Neural cell (in vitro differentiated cells): Measurements from ENCODE around the gene IDUA. TPM values are rescaled to one million over a fixed set of nuclear protein-coding genes. Genes with fewer than 3 reads are reported as not detected.

Experiments
- H2AFZ ChIP-seq: fragments of 200-600, 300-800 bp; sonication (generic), shearing (Covaris generic); 2 replicates; pipeline ENCODE4 v1.6.0; 2014; ENCODE audit warnings: low read depth, mild to moderate bottlenecking, antibody characterized with exemption, low read length, moderate library complexity
- H3F3A ChIP-seq: fragments of 200-600 bp; shearing (Covaris generic); 2 replicates; pipeline ENCODE4 v1.6.1; 2016; ENCODE audit warnings: mild to moderate bottlenecking, moderate library complexity, mixed read lengths, antibody characterized with exemption, low read length; ENCODE audit not compliant: insufficient read depth, poor library complexity, severe bottlenecking
- H3K27ac ChIP-seq: fragments of 200-600, 300-800 bp; sonication (generic), shearing (Covaris generic); 2 replicates; pipeline ENCODE4 v1.5.1; 2014; ENCODE audit warnings: mild to moderate bottlenecking, low read length, moderate library complexity
- H3K27me3 ChIP-seq: fragments of 300-800, 200-600 bp; sonication (generic), shearing (Covaris generic); 2 replicates; pipeline ENCODE4 v1.6.0; 2014; ENCODE audit warnings: mild to moderate bottlenecking, low read depth, low read length, moderate library complexity; ENCODE audit not compliant: insufficient read depth
- H3K36me3 ChIP-seq: fragments of 300-800, 200-600 bp; sonication (generic), shearing (Covaris generic); 2 replicates; pipeline ENCODE4 v1.5.1; 2014; ENCODE audit warnings: mild to moderate bottlenecking, antibody characterized with exemption, low read length, moderate library complexity; ENCODE audit not compliant: insufficient read depth
- H3K4me2 ChIP-seq: fragments of 300-800, 200-600 bp; sonication (generic), shearing (Covaris generic); 2 replicates; pipeline ENCODE4 v1.6.0; 2014; ENCODE audit warnings: mild to moderate bottlenecking, low read length
- H3K4me3 ChIP-seq: fragments of 300-800, 200-600 bp; sonication (generic), shearing (Covaris generic); 2 replicates; pipeline ENCODE4 v1.5.1; 2014; ENCODE audit warnings: mild to moderate bottlenecking, low read length, moderate library complexity
- H3K79me2 ChIP-seq: fragments of 200-600 bp; shearing (Covaris generic); replicated peaks from 2 replicates; pipeline ENCODE4 v1.6.0; 2014; ENCODE audit warnings: mild to moderate bottlenecking, low read length, moderate library complexity; ENCODE audit not compliant: insufficient read depth
- H3K9ac ChIP-seq: fragments of 300-800, 200-600 bp; sonication (generic), shearing (Covaris generic); 2 replicates; pipeline ENCODE4 v1.6.1; 2016; ENCODE audit warnings: mild to moderate bottlenecking, low read length, mixed read lengths
- H3K9me2 ChIP-seq: fragments of 200-600 bp; shearing (Covaris generic); 2 replicates; pipeline ENCODE4 v1.6.1; 2016; ENCODE audit warnings: mild to moderate bottlenecking, low read length, mixed read lengths; ENCODE audit not compliant: insufficient read depth
- H3K9me3 ChIP-seq: fragments of 200-600, 300-800 bp; sonication (generic), shearing (Covaris generic); 2 replicates; pipeline ENCODE4 v1.6.1; 2016; ENCODE audit warnings: mild to moderate bottlenecking, mixed run types, low read length, moderate library complexity, mixed read lengths
- H4K20me1 ChIP-seq: fragments of 200-600 bp; shearing (Covaris generic); 2 replicates; pipeline ENCODE4 v1.6.1; 2016; ENCODE audit warnings: mild to moderate bottlenecking, mixed run types; ENCODE audit not compliant: insufficient read depth
- EP300 ChIP-seq: fragments of 450-650 bp; conservative IDR thresholded peaks from 2 replicates; pipeline ENCODE4 v1.6.1; 2014; ENCODE audit warnings: antibody characterized with exemption, mild to moderate bottlenecking, moderate library complexity; ENCODE audit not compliant: poor library complexity, severe bottlenecking
- EZH2 ChIP-seq: fragments of 200-600, 300-800 bp; shearing (Covaris generic), sonication (generic); IDR thresholded peaks from 2 replicates; pipeline ENCODE4 v1.6.1; 2014; ENCODE audit warnings: antibody characterized with exemption, low read length, borderline replicate concordance, mild to moderate bottlenecking; ENCODE audit not compliant: insufficient read depth, poor library complexity, severe bottlenecking
- MXI1 ChIP-seq: fragments of 450-650 bp; conservative IDR thresholded peaks from 2 replicates; pipeline ENCODE4 v1.6.1; 2014; ENCODE audit warnings: antibody characterized with exemption, mild to moderate bottlenecking; ENCODE audit not compliant: poor library complexity, severe bottlenecking
- POLR2AphosphoS5 ChIP-seq: IDR thresholded peaks from 2 replicates; pipeline ENCODE4 v1.6.1; 2012
- RAD21 ChIP-seq: fragments of 450-650 bp; conservative IDR thresholded peaks from 2 replicates; pipeline ENCODE4 v1.6.1; 2014; ENCODE audit warnings: antibody characterized with exemption, mild to moderate bottlenecking, moderate library complexity
- SMC3 ChIP-seq: fragments of 450-650 bp; conservative IDR thresholded peaks from 2 replicates; pipeline ENCODE4 v1.6.1; 2014; ENCODE audit warnings: antibody characterized with exemption, mild to moderate bottlenecking, moderate library complexity; ENCODE audit not compliant: poor library complexity
- TAF1 ChIP-seq: IDR thresholded peaks from 2 replicates; pipeline ENCODE4 v1.6.1; 2012; ENCODE audit warnings: low read depth
- polyA plus RNA-seq: library from polyadenylated mRNA; depleted of rRNA; stranded (reverse); fragments of >200 nt; gene quantifications from 2 replicates; pipeline ENCODE4 v1.2.3, GENCODE V29; 2014
- TF ChIP-seq, protein P1 (sequence below): fragments of 450-650 bp; IDR thresholded peaks from 2 replicates; pipeline ENCODE4 v1.5.1; 2014; ENCODE audit warnings: antibody characterized with exemption, mild to moderate bottlenecking, moderate library complexity; ENCODE audit not compliant: poor library complexity, severe bottlenecking
- TF ChIP-seq, protein P2 (sequence below): IDR thresholded peaks from 2 replicates; pipeline ENCODE4 v1.6.1; 2012; ENCODE audit warnings: borderline replicate concordance

The IDUA gene
- polyA plus RNA-seq, 1 donor from 2014 or later = 12.7 TPM

DNA sequence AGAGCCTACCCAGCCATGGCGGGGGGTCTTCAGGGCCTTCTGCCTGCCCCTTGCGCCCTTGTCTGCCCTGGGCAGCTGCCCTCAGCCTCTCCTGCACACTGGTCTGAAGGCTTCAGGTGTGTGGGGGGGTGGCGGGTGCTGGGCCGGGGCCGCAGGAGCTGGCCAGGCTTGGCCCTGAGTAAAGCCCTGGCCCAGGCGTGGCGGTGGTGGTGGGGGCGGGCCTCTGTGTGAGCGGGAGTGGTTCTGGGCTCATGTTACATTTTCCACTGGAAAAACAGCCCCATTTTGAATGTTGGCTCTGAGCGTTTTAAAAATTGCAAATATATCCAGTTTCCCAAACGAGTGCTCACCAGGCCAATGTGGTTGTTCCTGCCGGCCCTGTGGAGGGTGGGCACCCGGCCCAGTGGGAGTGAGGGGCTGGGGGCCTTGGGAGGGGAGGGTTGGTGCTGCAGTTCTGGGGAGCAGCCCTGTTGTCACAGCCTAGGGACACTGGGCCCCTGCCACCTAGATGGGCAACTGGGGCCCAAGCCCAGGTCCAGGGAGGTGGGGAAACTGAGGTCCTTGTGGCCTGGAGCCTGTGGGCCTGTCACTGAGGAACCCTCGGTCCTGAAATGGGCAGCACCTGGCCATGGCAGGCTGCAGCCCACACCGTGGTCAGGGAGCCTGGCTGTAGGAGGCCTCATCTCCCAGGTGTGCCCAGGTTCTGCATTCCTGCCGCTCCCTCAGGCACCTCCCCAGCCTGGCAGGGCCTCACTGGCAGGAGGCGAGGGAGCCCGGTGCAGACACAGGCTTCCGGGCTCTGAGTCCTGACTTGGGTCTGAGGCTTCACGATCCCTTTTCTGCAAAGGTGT, 52.9 kb downstream of the IDUA start:
- Histone ChIP-seq H3F3A (no peaks in the 10 kb centered on the region), H3K9me3 (no peaks in the 10 kb centered on the region), H2AFZ (no peak overlapping the region), H3K36me3 (no peaks in the 10 kb centered on the region), H3K4me2 (no peak overlapping the region), H3K9ac (no peak overlapping the region), H3K27me3 (no peaks in the 10 kb centered on the region), H3K9me2 (no peaks in the 10 kb centered on the region), H3K4me3 (no peak overlapping the region), H4K20me1 (no peaks in the 10 kb centered on the region), H3K79me2 (no peaks in the 10 kb centered on the region), H3K27ac (no peak overlapping the region)
- TF ChIP-seq TAF1 (no peak), EZH2 (no peak), EP300 (no peak), RAD21 (no peak), POLR2AphosphoS5 (no peak), MXI1 (no peak), SMC3 (no peak)
- TF ChIP-seq, protein P1, sequence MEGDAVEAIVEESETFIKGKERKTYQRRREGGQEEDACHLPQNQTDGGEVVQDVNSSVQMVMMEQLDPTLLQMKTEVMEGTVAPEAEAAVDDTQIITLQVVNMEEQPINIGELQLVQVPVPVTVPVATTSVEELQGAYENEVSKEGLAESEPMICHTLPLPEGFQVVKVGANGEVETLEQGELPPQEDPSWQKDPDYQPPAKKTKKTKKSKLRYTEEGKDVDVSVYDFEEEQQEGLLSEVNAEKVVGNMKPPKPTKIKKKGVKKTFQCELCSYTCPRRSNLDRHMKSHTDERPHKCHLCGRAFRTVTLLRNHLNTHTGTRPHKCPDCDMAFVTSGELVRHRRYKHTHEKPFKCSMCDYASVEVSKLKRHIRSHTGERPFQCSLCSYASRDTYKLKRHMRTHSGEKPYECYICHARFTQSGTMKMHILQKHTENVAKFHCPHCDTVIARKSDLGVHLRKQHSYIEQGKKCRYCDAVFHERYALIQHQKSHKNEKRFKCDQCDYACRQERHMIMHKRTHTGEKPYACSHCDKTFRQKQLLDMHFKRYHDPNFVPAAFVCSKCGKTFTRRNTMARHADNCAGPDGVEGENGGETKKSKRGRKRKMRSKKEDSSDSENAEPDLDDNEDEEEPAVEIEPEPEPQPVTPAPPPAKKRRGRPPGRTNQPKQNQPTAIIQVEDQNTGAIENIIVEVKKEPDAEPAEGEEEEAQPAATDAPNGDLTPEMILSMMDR = no peak
- TF ChIP-seq, protein P2, sequence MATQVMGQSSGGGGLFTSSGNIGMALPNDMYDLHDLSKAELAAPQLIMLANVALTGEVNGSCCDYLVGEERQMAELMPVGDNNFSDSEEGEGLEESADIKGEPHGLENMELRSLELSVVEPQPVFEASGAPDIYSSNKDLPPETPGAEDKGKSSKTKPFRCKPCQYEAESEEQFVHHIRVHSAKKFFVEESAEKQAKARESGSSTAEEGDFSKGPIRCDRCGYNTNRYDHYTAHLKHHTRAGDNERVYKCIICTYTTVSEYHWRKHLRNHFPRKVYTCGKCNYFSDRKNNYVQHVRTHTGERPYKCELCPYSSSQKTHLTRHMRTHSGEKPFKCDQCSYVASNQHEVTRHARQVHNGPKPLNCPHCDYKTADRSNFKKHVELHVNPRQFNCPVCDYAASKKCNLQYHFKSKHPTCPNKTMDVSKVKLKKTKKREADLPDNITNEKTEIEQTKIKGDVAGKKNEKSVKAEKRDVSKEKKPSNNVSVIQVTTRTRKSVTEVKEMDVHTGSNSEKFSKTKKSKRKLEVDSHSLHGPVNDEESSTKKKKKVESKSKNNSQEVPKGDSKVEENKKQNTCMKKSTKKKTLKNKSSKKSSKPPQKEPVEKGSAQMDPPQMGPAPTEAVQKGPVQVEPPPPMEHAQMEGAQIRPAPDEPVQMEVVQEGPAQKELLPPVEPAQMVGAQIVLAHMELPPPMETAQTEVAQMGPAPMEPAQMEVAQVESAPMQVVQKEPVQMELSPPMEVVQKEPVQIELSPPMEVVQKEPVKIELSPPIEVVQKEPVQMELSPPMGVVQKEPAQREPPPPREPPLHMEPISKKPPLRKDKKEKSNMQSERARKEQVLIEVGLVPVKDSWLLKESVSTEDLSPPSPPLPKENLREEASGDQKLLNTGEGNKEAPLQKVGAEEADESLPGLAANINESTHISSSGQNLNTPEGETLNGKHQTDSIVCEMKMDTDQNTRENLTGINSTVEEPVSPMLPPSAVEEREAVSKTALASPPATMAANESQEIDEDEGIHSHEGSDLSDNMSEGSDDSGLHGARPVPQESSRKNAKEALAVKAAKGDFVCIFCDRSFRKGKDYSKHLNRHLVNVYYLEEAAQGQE = no peak

DNA sequence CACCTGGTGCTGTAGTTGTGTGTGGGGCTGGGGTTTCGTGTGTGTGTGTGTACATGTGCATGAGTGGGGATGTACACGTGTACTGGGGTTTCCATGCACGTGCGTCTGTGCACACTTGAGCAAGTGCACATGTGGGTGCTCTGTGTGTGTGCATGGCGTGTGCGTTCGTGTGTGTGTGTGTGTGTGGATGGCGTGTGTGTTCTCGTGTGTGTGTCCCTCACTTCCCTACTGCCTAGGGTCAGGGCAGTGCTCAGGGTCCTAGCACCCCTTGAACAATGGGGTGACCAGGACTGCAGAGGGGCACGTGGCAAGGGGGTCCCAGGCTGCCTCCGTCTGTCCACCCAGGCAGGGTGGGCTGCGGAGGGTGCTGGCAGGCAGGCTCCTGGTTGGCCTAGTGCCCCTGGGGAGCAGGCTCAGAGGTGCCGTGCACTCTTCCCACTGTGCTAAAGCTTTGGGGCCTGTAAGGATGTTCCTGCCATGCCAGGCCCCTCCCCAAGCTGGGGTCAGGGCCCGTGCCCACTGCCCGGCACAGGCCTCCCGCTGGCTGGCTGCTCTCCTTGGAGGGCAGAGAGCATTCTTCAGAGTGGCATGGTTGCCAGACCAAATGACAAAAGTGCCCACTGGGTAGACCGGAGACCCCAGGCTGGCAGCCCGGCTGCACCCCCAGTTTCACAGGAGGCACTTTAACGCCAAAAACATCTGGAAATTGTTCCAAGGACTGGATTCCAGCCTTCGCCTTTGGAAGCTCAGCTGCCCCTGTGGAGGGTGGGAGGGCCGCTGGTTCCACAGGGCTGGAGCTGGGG, 53.7 kb downstream of the IDUA start:
- TF ChIP-seq RAD21 = no peak
- TF ChIP-seq, protein P1 = no peak
- no peak for TF ChIP-seq POLR2AphosphoS5
- no peak for TF ChIP-seq MXI1
- no peak for TF ChIP-seq EP300
- Histone ChIP-seq H2AFZ (no peak overlapping the region), H3K4me3 (no peak overlapping the region), H4K20me1 (no peaks in the 10 kb centered on the region), H3K27me3 (no peaks in the 10 kb centered on the region), H3K36me3 (no peaks in the 10 kb centered on the region), H3K79me2 (no peaks in the 10 kb centered on the region), H3K4me2 (no peak overlapping the region), H3K9ac (no peak overlapping the region), H3K9me2 (no peaks in the 10 kb centered on the region), H3K27ac (no peak overlapping the region), H3K9me3 (no peaks in the 10 kb centered on the region), H3F3A (no peaks in the 10 kb centered on the region)
